Measurements from ENCODE around the gene ADAMTSL1. TPM values are rescaled to one million over a fixed set of nuclear protein-coding genes. Genes with fewer than 3 reads are reported as not detected.

ADAMTSL1 gene
- total and polyA plus RNA-seq, 2 experiments from 2014 or later, result 2.3 to 5.0 TPM

DNA sequence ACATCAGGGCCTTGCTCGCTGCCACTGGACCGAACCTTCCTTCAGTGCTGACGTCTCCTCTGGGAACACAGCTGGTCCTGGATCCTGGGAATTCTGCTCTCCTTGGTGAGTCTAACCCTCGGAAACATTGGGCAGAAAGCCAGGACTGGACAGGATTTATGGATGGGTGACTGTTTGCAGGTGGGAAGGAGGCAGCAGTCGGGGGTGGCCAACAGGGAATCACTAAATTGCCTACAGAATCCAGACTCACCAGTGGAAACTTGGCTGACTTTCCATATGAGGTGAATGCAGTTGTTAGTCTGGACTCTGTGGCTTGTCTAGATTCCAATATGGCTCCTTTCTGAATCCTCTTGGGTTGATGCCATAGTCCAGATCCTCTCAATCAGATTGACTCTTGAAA lies 355.9 kb downstream of the ADAMTSL1 start (continued):
- TF ChIP-seq, protein P1, sequence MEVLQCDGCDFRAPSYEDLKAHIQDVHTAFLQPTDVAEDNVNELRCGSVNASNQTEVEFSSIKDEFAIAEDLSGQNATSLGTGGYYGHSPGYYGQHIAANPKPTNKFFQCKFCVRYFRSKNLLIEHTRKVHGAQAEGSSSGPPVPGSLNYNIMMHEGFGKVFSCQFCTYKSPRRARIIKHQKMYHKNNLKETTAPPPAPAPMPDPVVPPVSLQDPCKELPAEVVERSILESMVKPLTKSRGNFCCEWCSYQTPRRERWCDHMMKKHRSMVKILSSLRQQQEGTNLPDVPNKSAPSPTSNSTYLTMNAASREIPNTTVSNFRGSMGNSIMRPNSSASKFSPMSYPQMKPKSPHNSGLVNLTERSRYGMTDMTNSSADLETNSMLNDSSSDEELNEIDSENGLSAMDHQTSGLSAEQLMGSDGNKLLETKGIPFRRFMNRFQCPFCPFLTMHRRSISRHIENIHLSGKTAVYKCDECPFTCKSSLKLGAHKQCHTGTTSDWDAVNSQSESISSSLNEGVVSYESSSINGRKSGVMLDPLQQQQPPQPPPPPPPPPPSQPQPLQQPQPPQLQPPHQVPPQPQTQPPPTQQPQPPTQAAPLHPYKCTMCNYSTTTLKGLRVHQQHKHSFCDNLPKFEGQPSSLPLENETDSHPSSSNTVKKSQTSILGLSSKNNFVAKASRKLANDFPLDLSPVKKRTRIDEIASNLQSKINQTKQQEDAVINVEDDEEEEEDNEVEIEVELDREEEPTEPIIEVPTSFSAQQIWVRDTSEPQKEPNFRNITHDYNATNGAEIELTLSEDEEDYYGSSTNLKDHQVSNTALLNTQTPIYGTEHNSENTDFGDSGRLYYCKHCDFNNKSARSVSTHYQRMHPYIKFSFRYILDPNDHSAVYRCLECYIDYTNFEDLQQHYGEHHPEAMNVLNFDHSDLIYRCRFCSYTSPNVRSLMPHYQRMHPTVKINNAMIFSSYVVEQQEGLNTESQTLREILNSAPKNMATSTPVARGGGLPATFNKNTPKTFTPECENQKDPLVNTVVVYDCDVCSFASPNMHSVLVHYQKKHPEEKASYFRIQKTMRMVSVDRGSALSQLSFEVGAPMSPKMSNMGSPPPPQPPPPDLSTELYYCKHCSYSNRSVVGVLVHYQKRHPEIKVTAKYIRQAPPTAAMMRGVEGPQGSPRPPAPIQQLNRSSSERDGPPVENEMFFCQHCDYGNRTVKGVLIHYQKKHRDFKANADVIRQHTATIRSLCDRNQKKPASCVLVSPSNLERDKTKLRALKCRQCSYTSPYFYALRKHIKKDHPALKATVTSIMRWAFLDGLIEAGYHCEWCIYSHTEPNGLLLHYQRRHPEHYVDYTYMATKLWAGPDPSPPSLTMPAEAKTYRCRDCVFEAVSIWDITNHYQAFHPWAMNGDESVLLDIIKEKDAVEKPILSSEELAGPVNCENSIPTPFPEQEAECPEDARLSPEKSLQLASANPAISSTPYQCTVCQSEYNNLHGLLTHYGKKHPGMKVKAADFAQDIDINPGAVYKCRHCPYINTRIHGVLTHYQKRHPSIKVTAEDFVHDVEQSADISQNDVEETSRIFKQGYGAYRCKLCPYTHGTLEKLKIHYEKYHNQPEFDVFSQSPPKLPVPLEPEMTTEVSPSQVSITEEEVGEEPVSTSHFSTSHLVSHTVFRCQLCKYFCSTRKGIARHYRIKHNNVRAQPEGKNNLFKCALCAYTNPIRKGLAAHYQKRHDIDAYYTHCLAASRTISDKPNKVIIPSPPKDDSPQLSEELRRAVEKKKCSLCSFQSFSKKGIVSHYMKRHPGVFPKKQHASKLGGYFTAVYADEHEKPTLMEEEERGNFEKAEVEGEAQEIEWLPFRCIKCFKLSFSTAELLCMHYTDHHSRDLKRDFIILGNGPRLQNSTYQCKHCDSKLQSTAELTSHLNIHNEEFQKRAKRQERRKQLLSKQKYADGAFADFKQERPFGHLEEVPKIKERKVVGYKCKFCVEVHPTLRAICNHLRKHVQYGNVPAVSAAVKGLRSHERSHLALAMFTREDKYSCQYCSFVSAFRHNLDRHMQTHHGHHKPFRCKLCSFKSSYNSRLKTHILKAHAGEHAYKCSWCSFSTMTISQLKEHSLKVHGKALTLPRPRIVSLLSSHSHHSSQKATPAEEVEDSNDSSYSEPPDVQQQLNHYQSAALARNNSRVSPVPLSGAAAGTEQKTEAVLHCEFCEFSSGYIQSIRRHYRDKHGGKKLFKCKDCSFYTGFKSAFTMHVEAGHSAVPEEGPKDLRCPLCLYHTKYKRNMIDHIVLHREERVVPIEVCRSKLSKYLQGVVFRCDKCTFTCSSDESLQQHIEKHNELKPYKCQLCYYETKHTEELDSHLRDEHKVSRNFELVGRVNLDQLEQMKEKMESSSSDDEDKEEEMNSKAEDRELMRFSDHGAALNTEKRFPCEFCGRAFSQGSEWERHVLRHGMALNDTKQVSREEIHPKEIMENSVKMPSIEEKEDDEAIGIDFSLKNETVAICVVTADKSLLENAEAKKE (CRISPR knock-in tag; IDR thresholded peaks at IDR 0.05), result no peak
- no peak for TF ChIP-seq POLR2AphosphoS5 (IDR thresholded peaks at IDR 0.05; ENCODE audit: low read depth)

DNA sequence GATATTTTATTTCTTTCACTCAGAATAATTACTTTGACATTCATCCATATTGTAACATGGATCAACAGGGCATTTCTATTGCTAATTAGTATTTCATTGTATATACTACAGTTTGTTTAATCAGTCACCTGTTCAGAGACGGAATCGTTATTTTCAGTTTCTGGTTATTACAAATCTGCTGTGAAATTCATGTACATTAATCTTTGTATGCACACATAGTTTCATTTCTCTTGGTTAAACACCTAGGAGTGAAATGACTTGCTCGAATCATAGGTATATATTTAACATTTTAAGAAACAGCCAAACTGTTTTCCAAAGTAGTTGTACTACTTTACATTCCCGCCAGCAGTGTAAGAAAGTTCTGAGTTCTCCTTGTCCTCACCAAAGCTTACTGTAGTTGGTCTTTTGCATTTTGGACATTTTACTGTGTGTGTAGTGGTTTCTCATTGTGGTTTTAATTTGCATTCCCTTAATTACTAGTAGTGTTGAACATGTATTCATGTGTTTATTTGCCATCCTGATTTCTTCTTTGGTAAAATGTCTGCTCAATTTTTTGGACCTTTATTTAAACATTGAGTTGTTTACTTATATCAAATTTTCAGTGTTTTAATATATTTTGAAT lies 360.9 kb downstream of the ADAMTSL1 start:
- H3K27me3 ChIP-seq (ENCODE audit: insufficient read depth), result no peaks in the 10 kb centered on the region
- TF ChIP-seq, protein P2, sequence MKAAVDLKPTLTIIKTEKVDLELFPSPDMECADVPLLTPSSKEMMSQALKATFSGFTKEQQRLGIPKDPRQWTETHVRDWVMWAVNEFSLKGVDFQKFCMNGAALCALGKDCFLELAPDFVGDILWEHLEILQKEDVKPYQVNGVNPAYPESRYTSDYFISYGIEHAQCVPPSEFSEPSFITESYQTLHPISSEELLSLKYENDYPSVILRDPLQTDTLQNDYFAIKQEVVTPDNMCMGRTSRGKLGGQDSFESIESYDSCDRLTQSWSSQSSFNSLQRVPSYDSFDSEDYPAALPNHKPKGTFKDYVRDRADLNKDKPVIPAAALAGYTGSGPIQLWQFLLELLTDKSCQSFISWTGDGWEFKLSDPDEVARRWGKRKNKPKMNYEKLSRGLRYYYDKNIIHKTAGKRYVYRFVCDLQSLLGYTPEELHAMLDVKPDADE (IDR thresholded peaks at IDR 0.05), result no peak
- no peak for TF ChIP-seq EZH2phosphoT487 (IDR thresholded peaks at IDR 0.05; ENCODE audit: unreplicated experiment)
- TF ChIP-seq CREB1 (CRISPR knock-in tag; IDR thresholded peaks at IDR 0.05; ENCODE audit: low read depth), result no peak
- TF ChIP-seq ZNF114 (CRISPR knock-in tag; IDR thresholded peaks at IDR 0.05), result no peak
- TF ChIP-seq EZH2 (IDR thresholded peaks at IDR 0.05; ENCODE audit: low read depth, unreplicated experiment), result no peak
- no peak for TF ChIP-seq JUNB (IDR thresholded peaks at IDR 0.05; ENCODE audit: unreplicated experiment)
- TF ChIP-seq, protein P3, sequence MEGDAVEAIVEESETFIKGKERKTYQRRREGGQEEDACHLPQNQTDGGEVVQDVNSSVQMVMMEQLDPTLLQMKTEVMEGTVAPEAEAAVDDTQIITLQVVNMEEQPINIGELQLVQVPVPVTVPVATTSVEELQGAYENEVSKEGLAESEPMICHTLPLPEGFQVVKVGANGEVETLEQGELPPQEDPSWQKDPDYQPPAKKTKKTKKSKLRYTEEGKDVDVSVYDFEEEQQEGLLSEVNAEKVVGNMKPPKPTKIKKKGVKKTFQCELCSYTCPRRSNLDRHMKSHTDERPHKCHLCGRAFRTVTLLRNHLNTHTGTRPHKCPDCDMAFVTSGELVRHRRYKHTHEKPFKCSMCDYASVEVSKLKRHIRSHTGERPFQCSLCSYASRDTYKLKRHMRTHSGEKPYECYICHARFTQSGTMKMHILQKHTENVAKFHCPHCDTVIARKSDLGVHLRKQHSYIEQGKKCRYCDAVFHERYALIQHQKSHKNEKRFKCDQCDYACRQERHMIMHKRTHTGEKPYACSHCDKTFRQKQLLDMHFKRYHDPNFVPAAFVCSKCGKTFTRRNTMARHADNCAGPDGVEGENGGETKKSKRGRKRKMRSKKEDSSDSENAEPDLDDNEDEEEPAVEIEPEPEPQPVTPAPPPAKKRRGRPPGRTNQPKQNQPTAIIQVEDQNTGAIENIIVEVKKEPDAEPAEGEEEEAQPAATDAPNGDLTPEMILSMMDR (conservative IDR thresholded peaks at IDR 0.05; ENCODE audit: low read depth in 2 of 2), result no peak
- TF ChIP-seq STAT1 (IDR thresholded peaks at IDR 0.05; ENCODE audit: unreplicated experiment), result no peak
- TF ChIP-seq, protein P4, sequence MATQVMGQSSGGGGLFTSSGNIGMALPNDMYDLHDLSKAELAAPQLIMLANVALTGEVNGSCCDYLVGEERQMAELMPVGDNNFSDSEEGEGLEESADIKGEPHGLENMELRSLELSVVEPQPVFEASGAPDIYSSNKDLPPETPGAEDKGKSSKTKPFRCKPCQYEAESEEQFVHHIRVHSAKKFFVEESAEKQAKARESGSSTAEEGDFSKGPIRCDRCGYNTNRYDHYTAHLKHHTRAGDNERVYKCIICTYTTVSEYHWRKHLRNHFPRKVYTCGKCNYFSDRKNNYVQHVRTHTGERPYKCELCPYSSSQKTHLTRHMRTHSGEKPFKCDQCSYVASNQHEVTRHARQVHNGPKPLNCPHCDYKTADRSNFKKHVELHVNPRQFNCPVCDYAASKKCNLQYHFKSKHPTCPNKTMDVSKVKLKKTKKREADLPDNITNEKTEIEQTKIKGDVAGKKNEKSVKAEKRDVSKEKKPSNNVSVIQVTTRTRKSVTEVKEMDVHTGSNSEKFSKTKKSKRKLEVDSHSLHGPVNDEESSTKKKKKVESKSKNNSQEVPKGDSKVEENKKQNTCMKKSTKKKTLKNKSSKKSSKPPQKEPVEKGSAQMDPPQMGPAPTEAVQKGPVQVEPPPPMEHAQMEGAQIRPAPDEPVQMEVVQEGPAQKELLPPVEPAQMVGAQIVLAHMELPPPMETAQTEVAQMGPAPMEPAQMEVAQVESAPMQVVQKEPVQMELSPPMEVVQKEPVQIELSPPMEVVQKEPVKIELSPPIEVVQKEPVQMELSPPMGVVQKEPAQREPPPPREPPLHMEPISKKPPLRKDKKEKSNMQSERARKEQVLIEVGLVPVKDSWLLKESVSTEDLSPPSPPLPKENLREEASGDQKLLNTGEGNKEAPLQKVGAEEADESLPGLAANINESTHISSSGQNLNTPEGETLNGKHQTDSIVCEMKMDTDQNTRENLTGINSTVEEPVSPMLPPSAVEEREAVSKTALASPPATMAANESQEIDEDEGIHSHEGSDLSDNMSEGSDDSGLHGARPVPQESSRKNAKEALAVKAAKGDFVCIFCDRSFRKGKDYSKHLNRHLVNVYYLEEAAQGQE (IDR thresholded peaks at IDR 0.05; ENCODE audit: unreplicated experiment), result no peak
- no peak for TF ChIP-seq POLR2AphosphoS5 (IDR thresholded peaks at IDR 0.05; ENCODE audit: low read depth)

More for the DNA sequence above, 360.9 kb downstream of the ADAMTSL1 start:
- Histone ChIP-seq H3K36me3 (ENCODE audit: insufficient read depth) (no peaks in the 10 kb centered on the region), H3K79me2 (replicated peaks; ENCODE audit: insufficient read depth) (no peaks in the 10 kb centered on the region), H3F3A (replicated peaks; ENCODE audit: low read depth) (no peaks in the 10 kb centered on the region), H3K9me2 (ENCODE audit: insufficient read depth) (0 out of 2 replicates have a peak, but pooled peaks cover 5% of the 10 kb centered on the region), H3K4me2 (no peak overlapping the region), H2AFZ (no peak overlapping the region), H3K4me1 (ENCODE audit: insufficient read depth) (no peaks in the 10 kb centered on the region), H3K27ac (ENCODE audit: low read depth) (no peak overlapping the region), H4K20me1 (replicated peaks; ENCODE audit: insufficient read depth) (no peaks in the 10 kb centered on the region), H3K4me3 (no peak overlapping the region)
- no peaks in the 10 kb centered on the region for H3K27me3 Mint-ChIP-seq (ENCODE audit: insufficient read depth, low read depth, poor library complexity)
- no peak overlapping the region for H3K27ac Mint-ChIP-seq
- no peak for DNase-seq (ENCODE audit: low spot score)
- H3K36me3 Mint-ChIP-seq (ENCODE audit: low read depth), result no peaks in the 10 kb centered on the region
- no peaks in the 10 kb centered on the region; the same call in 1 of the 3 replicates for H3K9me3 Mint-ChIP-seq
- ATAC-seq, result no peak
- H3K4me1 Mint-ChIP-seq, result peaks cover 4% of the 10 kb centered on the region; the same call in 2 of the 3 replicates
- H3K4me3 Mint-ChIP-seq, result no peak overlapping the region
